G401 (cell line): ENCODE data around the gene C2orf69. TPM values are rescaled to one million over a fixed set of nuclear protein-coding genes. Genes with fewer than 3 reads are reported as not detected.
"Not testable (repeated sequence)": the region's sequence is repeated elsewhere in the genome, so short reads cannot be mapped to it uniquely, and the experiment has no call there.

Experiments used
- DNase-seq: peaks from one replicate; pipeline ENCODE4 v3.0.0-alpha.2; 2015; ENCODE audit warnings: low spot score
- in situ Hi-C: cut with HindIII; loops from 2 replicates; pipeline ENCODE4 v1.10.0; 2016; ENCODE audit warnings: low sequenced_read_pairs, mixed read lengths
- total RNA-seq: library from RNA; depleted of rRNA; stranded (reverse); fragments of >200 nt; shearing (Covaris generic); gene quantifications from 2 replicates; pipeline ENCODE4 v1.2.3, GENCODE V29; 2014

C2orf69 gene
- total RNA-seq, 1 experiment from 2014 or later = 6.3 TPM

- in situ Hi-C loops = no loop called here
- DNase-seq = no peak
Observed at GRCh38 chr2:199911877-199912161, 726 bp downstream of the C2orf69 start.

- DNase-seq, in situ Hi-C loops: not testable (repeated sequence)
Observed at GRCh38 chr2:199912553-199913114, 1.5 kb downstream of the C2orf69 start.

GRCh38 chr2:199914372-199914958, 3.4 kb downstream of the C2orf69 start:
- no peak for DNase-seq
- in situ Hi-C loops = no loop called here

GRCh38 chr2:199916980-199917379, 5.9 kb downstream of the C2orf69 start:
- no peak for DNase-seq
- in situ Hi-C loops = no loop called here

- in situ Hi-C loops = no loop called here
- no peak for DNase-seq
Observed at GRCh38 chr2:199922856-199923255, 11.8 kb downstream of the C2orf69 start.

- in situ Hi-C loops = no loop called here
- no peak for DNase-seq
Observed at GRCh38 chr2:199923924-199924323, 12.8 kb downstream of the C2orf69 start.

GRCh38 chr2:199926806-199927205, 15.7 kb downstream of the C2orf69 start:
- in situ Hi-C loops = no loop called here
- no peak for DNase-seq

GRCh38 chr2:199928226-199928625, 17.1 kb downstream of the C2orf69 start:
- in situ Hi-C loops = no loop called here
- no peak for DNase-seq

GRCh38 chr2:199928626-199929025, 17.5 kb downstream of the C2orf69 start:
- DNase-seq = no peak
- in situ Hi-C loops = no loop called here

- no peak for DNase-seq
- in situ Hi-C loops = no loop called here
Observed at GRCh38 chr2:199929262-199929661, 18.2 kb downstream of the C2orf69 start.

GRCh38 chr2:199932312-199932855, 21.3 kb downstream of the C2orf69 start:
- DNase-seq = peak; percentile 58
- in situ Hi-C loops = no loop called here

GRCh38 chr2:199933466-199933865, 22.4 kb downstream of the C2orf69 start:
- in situ Hi-C loops = no loop called here
- no peak for DNase-seq

GRCh38 chr2:199936554-199936953, 25.5 kb downstream of the C2orf69 start:
- in situ Hi-C loops = no loop called here
- no peak for DNase-seq

GRCh38 chr2:199940373-199940772, 29.3 kb downstream of the C2orf69 start:
- DNase-seq = no peak
- in situ Hi-C loops = no loop called here

- in situ Hi-C loops = no loop called here
- no peak for DNase-seq
Observed at GRCh38 chr2:199943373-199943772, 32.3 kb downstream of the C2orf69 start.

- in situ Hi-C loops = no loop called here
- no peak for DNase-seq
Observed at GRCh38 chr2:199946196-199946595, 35.1 kb downstream of the C2orf69 start.

- in situ Hi-C loops = no loop called here
- no peak for DNase-seq
Observed at GRCh38 chr2:199946836-199947235, 35.7 kb downstream of the C2orf69 start.

- DNase-seq = no peak
- in situ Hi-C loops = no loop called here
Observed at GRCh38 chr2:199950396-199950795, 39.3 kb downstream of the C2orf69 start.

GRCh38 chr2:199951023-199951422, 39.9 kb downstream of the C2orf69 start:
- in situ Hi-C loops = no loop called here
- DNase-seq = no peak

GRCh38 chr2:199955007-199955338, 43.9 kb downstream of the C2orf69 start:
- no peak for DNase-seq

GRCh38 chr2:199955339-199956061, 44.4 kb downstream of the C2orf69 start, which contains the start of the genes MAIP1 and TYW5:
Gene MAIP1 (plus strand): TSS chr2:199955582. CDS start chr2:199955799, 217 bp downstream.
Gene TYW5 (minus strand): TSS chr2:199955491. CDS start chr2:199955470, 21 bp downstream.
- DNase-seq = peak; percentile 88
- in situ Hi-C loops = no loop called here

More at GRCh38 chr2:199955007-199955338, 43.9 kb downstream of the C2orf69 start:
- in situ Hi-C loops = no loop called here
